Femur (tissue), 1 donor: ENCODE data around the gene AK2.

Experiments
- DNase-seq: peaks from one replicate; pipeline ENCODE4 v3.0.0-alpha.2; 2017

AK2 gene

GRCh38 chr1:32969566-32969965 is 67.1 kb downstream of the AK2 start:
- DNase-seq: no peak

DNA sequence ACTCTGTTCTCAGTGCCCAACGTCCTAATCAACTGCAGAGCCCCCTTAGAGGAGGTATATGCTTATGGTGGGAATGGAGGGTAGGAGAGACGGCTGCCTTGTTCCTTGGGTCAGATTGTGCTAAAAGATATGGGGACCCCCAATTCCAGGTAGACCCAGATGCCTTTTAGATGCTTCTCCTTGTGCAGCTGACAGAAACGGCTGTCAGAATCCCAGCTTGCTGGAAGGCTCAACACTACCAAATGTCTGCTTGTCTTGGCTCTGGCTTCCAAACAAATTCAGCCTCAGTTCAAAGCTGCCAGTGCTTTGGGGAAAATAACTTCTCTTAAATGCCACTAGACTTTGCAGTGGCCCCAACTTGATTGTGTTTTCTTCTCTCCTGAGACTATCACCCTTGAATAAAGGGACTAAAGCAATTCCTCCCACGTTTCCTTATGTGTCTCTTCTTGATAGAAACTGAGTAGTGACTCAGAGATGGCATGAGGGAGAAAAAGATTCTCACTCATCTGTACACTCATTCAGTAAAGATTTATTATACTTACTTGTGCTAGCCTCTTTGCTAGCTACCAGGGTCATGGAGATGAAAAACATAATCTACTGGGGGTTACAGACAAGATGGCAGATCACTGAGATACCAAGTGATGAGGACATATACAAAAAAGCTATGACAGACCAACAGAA is 68.7 kb downstream of the AK2 start:
- DNase-seq: no peak

DNA sequence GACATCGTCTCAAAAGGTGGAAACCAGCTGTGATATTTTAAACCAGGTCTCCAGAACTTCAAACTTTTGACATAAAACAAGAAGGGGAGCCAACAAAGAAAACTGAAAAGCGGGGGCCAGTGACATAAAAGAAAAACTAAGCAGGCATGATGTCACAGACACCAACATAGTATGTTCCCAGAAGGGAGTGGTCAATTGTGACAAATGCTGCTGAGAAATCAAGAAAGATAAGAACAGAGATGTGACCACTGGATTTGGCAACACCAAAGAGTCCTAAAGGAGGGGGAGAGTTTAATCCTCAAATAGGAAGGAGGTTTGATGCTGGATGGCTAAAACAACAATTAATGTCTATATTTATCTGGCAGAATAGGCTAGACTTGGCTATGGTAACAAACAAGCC is 69.8 kb downstream of the AK2 start:
- no peak for DNase-seq

- no peak for DNase-seq
These were observed 71.4 kb downstream of the AK2 start for GRCh38 chr1:32965251-32965747.

DNA sequence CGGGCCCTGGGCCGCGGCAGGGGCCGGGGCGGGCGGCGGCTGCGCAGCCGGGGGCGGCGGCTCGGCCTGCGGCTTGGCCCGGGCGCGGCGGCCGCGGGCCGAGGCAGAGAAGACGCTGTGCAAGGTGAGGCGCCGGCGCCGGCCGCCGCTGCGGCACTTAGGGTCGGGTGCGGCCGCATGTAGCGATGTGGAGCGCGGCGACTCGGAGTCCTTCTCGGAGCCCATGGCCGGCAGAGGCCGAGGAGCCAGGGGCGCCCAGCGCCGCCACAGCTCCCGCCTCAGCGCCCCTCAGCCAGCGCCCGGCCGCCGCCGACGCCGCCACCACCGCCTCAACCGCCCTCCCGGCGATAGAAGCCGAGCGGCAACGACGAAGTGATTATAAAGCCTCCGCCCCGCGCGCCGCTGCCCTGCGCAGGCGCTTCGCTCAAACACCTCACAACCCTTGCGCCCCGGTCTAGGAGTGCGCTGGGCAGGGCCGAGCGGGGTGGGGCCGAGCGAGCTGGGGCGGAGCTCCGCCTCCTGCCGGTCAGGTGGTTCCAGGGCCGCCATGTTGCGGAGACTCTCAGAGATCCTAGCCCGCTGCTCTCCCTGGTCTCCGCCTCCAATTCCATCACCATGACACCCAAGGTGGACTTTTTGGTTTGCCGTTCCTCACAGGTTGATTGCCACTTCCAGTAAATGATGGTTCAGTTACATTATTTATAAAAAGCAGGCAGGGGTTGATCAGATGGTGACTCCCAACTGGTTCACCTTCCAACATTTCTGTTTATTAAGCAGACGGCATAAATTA is 72.0 kb downstream of the AK2 start, which contains the start of gene RNF19B:
TSS of gene RNF19B (minus strand) at position 349 of the 790 bp plus-strand sequence. CDS start at position 225, 124 bp downstream.
- DNase-seq: peak; percentile 97

- peak; percentile 71 for DNase-seq
These were observed 72.8 kb downstream of the AK2 start for GRCh38 chr1:32963746-32964460.

- no peak for DNase-seq
These were observed 74.3 kb downstream of the AK2 start for GRCh38 chr1:32962248-32962896.

- no peak for DNase-seq
These were observed 75.8 kb downstream of the AK2 start for GRCh38 chr1:32960819-32961355.

GRCh38 chr1:32960342-32960741 is 76.3 kb downstream of the AK2 start:
- DNase-seq: no peak

GRCh38 chr1:32958827-32959226 is 77.9 kb downstream of the AK2 start:
- DNase-seq: no peak
